Activated CD8-positive, alpha-beta T cell treated with anti-CD3 and anti-CD28 coated beads for 36 hours (primary cell): ENCODE measurements around the gene C6orf132. TPM values are rescaled to one million over a fixed set of nuclear protein-coding genes. Genes with fewer than 3 reads are reported as not detected.

Source experiments
- ATAC-seq: fragments of 200-7000 bp; cut with Tn5 transposase; one replicate; pipeline ENCODE4 v1.10.0; 2021; ENCODE audit warnings: mild to moderate bottlenecking, moderate library complexity
- CTCF ChIA-PET: fragments of 350-600 bp; sonication (Branson Sonifier 250); formaldehyde crosslinking; loops from one replicate; lab custom pipeline; 2021; ENCODE audit warnings: antibody characterized with exemption; lab: Charles Lee
- POLR2A ChIA-PET: fragments of 350-600 bp; sonication (Branson Sonifier 250); formaldehyde crosslinking; loops from one replicate; lab custom pipeline; 2021; ENCODE audit warnings: antibody characterized with exemption; lab: Charles Lee
- DNase-seq: peaks from one replicate; pipeline ENCODE4 v3.0.0-alpha.2; 2020
- H3K27ac Mint-ChIP-seq: one replicate; pipeline ENCODE4 v1.8.0; 2021; ENCODE audit warnings: mild to moderate bottlenecking, mixed read lengths
- H3K27me3 Mint-ChIP-seq: one replicate; pipeline ENCODE4 v1.8.0; 2021; ENCODE audit warnings: mixed read lengths
- H3K36me3 Mint-ChIP-seq: one replicate; pipeline ENCODE4 v1.8.0; 2021; ENCODE audit warnings: low read depth, mixed read lengths
- H3K4me1 Mint-ChIP-seq: one replicate; pipeline ENCODE4 v1.8.0; 2021; ENCODE audit warnings: low read depth, mixed read lengths
- H3K4me3 Mint-ChIP-seq: one replicate; pipeline ENCODE4 v1.8.0; 2021; ENCODE audit warnings: mild to moderate bottlenecking, moderate library complexity, mixed read lengths
- H3K9me3 Mint-ChIP-seq: one replicate; pipeline ENCODE4 v1.8.0; 2021; ENCODE audit warnings: mixed read lengths
- intact Hi-C: fragments of 100-400 bp; cut with micrococcal nuclease; formaldehyde crosslinking; loops from one replicate; pipeline ENCODE4 v1.10.0; 2022
- total RNA-seq, 2 experiments: library from RNA; stranded (reverse); gene quantifications; one replicate each; pipeline ENCODE4 v1.2.3, GENCODE V29; 2021
- TF ChIP-seq, protein P1 (sequence below): fragments of 200-600 bp; IDR thresholded peaks from one replicate; pipeline ENCODE4 v1.8.0; 2022; ENCODE audit warnings: antibody characterized with exemption, mild to moderate bottlenecking

Gene C6orf132
- total RNA-seq, 2 experiments from 2014 or later, result 0.13 to 0.18 TPM

DNA sequence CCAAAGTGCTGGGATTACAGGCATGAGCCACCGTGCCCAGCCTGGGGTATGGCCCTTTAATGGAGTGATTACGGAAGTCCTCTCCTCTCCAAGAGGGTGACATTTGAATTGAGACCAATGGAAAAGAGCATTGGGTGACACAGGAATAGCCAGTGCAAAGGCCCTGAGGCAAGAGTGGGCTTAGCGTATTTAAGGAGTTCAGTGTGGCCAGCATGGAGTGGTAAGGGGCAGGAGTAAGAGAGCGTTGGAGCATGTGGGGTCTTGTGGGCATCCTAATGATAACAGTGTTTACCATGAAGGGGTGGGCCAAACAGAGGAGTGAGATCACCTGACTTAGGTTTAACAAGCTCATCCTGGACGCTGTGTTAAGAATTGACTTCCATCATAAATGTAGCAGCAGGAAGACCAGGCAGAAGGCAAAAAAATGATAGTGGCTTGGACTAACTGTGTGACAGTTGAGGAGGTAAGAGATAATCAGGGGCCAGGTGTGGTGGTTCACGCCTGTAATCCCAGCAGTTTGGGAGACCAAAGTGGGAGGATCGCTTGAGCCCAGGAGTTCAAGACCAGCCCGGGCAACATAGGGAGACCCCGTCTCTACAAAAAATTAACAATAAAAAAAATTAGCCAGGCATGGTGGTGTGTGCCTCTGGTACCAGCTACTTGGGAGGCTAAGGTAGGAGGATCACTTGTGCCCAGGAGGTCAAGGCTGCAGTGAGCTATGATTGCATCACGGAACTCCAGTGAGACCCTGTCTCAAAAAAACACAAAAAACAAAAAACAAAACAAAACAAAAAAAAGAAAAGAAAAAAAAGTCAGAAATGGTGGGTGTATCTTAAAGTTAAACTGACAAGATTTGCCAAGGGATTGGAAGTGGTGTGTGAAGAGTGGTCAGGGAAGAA lies 51.4 kb downstream of the C6orf132 start:
- TF ChIP-seq, protein P1, sequence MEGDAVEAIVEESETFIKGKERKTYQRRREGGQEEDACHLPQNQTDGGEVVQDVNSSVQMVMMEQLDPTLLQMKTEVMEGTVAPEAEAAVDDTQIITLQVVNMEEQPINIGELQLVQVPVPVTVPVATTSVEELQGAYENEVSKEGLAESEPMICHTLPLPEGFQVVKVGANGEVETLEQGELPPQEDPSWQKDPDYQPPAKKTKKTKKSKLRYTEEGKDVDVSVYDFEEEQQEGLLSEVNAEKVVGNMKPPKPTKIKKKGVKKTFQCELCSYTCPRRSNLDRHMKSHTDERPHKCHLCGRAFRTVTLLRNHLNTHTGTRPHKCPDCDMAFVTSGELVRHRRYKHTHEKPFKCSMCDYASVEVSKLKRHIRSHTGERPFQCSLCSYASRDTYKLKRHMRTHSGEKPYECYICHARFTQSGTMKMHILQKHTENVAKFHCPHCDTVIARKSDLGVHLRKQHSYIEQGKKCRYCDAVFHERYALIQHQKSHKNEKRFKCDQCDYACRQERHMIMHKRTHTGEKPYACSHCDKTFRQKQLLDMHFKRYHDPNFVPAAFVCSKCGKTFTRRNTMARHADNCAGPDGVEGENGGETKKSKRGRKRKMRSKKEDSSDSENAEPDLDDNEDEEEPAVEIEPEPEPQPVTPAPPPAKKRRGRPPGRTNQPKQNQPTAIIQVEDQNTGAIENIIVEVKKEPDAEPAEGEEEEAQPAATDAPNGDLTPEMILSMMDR, result no peak
- Mint-ChIP-seq H3K4me3 (no peak overlapping the region), H3K9me3 (no peaks in the 10 kb centered on the region), H3K4me1 (no peaks in the 10 kb centered on the region), H3K36me3 (no peaks in the 10 kb centered on the region), H3K27me3 (no peaks in the 10 kb centered on the region), H3K27ac (no peak overlapping the region)
- intact Hi-C loops, result no loop called here
- ChIA-PET CTCF (interaction anchor here (1.1 to 7.1 kb wide), 2 partner anchors 13 to 46 kb away, joined by 3 to 50 read pairs; no protein-coding TSS in a partner anchor), POLR2A (interaction anchor here (0.6 to 0.8 kb wide), 2 partner anchors 8 to 14 kb away, joined by 3 read pairs; no protein-coding TSS in a partner anchor)
- no peak for DNase-seq
- no peak for ATAC-seq

DNA sequence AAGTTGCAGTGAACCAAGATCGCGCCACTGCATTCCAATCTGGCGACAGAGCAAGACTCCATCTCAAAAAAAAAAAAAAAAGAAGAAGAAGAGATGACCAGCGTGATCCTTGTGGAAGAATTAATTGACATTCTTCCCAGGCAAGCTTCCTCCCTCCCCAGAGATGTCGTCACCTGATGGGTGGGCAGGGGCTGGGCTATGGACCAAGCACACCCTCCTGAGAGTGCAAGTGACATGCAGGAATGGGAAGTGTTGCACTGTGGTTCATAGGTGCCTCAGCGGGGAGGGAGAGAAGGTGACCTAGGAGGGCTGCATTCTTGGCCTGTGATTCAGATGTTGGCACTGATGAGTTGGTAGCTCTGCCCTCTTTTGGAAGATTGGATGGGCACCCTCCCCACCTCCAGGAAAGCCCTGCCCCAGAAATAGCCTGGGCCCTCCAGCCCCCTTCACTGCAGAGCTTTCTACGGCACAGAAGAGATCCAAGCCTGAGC lies 54.3 kb downstream of the C6orf132 start:
- H3K9me3 Mint-ChIP-seq, result no peaks in the 10 kb centered on the region
- H3K4me3 Mint-ChIP-seq, result no peak overlapping the region
- TF ChIP-seq, protein P1, result no peak
- H3K36me3 Mint-ChIP-seq, result no peaks in the 10 kb centered on the region
- no peaks in the 10 kb centered on the region for H3K27me3 Mint-ChIP-seq
- CTCF ChIA-PET, result interaction anchor here (0.6 to 7.1 kb wide), 3 partner anchors 8 to 643 kb away, joined by 3 to 50 read pairs (median 17); no protein-coding TSS in a partner anchor
- ATAC-seq (no peak), DNase-seq (no peak)
- POLR2A ChIA-PET, result no interaction called here
- no peaks in the 10 kb centered on the region for H3K4me1 Mint-ChIP-seq
- no peak overlapping the region for H3K27ac Mint-ChIP-seq
- intact Hi-C loops, result no loop called here

DNA sequence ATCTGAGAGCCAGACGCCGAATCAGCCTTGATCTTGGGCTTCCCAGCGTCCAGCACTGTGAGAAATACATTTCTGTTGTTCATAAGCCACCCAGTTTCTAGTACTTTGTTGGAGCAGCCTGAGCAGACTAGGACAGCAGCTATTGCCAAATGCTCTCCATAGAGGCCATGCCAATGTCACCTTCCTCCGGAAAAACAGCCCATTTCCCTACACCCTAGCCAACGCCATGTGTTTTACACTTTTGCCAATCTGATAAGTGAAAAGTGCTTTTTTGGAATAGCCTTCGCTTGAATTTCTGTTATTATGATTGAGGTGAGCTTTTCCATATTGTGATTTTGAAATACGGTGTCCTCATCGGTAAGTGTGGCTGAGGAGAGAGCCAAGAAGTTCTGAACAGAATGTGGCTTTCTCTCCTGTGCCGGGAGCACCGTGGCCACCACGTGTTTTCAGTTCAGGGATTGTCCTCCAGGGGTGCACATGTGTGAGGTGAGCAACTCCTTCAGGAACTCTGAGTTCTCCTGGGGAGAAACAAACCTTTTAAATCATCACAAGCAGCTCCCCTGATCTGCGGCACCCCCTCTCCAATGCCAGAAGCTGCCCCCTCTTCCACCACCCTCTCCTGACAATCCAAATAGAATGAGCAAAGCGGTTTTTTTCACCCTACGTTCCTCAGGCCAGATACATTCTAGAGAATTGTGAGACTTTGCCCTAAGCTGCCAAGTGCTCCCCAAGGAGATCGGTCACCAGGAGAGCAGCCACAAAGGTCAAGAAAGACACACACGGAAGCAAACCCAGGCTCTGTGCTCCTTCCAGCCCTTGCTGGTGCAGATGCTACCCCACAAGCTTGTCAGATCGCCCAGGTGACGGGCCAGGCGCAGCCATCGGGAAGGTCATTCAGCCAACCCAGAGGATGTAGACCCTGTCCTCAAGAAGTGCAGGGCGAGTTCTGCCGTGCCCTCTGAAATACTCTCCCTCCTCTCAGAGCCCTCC lies 56.1 kb downstream of the C6orf132 start:
- H3K9me3 Mint-ChIP-seq, result no peaks in the 10 kb centered on the region
- no peak overlapping the region for H3K4me3 Mint-ChIP-seq
- POLR2A ChIA-PET, result no interaction called here
- no peak for ATAC-seq
- DNase-seq, result no peak
- TF ChIP-seq, protein P1, result no peak
- no peaks in the 10 kb centered on the region for H3K4me1 Mint-ChIP-seq
- intact Hi-C loops, result no loop called here
- CTCF ChIA-PET, result interaction anchor here (1.1 to 5.2 kb wide), 3 partner anchors 10 to 18 kb away, joined by 3 to 20 read pairs (median 17); no protein-coding TSS in a partner anchor
- H3K27ac Mint-ChIP-seq, result no peak overlapping the region
- no peaks in the 10 kb centered on the region for H3K36me3 Mint-ChIP-seq
- no peaks in the 10 kb centered on the region for H3K27me3 Mint-ChIP-seq

DNA sequence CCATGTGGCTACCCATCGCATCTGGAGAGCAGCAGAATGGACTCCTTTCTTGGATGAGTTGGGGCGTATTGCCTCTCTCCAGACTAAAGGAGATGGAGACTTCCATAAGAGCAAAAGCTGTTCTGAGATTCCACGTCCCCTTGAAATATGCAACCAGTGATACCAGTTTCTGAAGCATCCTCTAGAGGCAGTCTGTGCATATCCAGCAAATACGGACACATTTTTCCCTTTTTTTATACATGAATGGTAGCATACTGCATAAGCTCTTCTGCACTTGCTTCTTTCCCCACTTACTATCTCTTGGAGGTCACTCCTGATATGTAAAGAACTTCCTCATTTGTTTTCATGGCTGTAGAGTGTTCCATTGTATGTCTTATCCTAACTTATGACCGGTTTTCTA lies 57.5 kb downstream of the C6orf132 start:
- TF ChIP-seq, protein P1, result no peak
- ATAC-seq, result no peak
- POLR2A ChIA-PET, result no interaction called here

More for the DNA sequence above, 57.5 kb downstream of the C6orf132 start:
- no peaks in the 10 kb centered on the region for H3K4me1 Mint-ChIP-seq
- no peak overlapping the region for H3K4me3 Mint-ChIP-seq
- no peaks in the 10 kb centered on the region for H3K27me3 Mint-ChIP-seq
- no peaks in the 10 kb centered on the region for H3K9me3 Mint-ChIP-seq
- H3K27ac Mint-ChIP-seq, result no peak overlapping the region
- intact Hi-C loops, result no loop called here
- DNase-seq, result no peak
- no peaks in the 10 kb centered on the region for H3K36me3 Mint-ChIP-seq
- CTCF ChIA-PET, result interaction anchor here (0.9 to 5.2 kb wide), 3 partner anchors 12 to 71 kb away, joined by 3 to 20 read pairs (median 17); no protein-coding TSS in a partner anchor
